H1 (cell line): ENCODE measurements around the gene COL11A2. TPM values are rescaled to one million over a fixed set of nuclear protein-coding genes. Genes with fewer than 3 reads are reported as not detected.

Experiments used
- FOSL1 ChIP-seq: IDR thresholded peaks from 2 replicates; pipeline ENCODE4 v1.6.1; 2011; ENCODE audit warnings: mild to moderate bottlenecking, low read depth, low read length, moderate library complexity; ENCODE audit not compliant: insufficient read depth
- GABPA ChIP-seq: IDR thresholded peaks from 2 replicates; pipeline ENCODE4 v1.6.1; 2011; ENCODE audit warnings: mild to moderate bottlenecking, low read length, moderate library complexity, borderline replicate concordance; ENCODE audit not compliant: insufficient read depth
- KDM4A ChIP-seq: IDR thresholded peaks from one replicate; pipeline ENCODE4 v1.7.1; 2012; ENCODE audit warnings: low read depth, mild to moderate bottlenecking, moderate library complexity, low read length, inconsistent platforms; ENCODE audit not compliant: severe bottlenecking
- NRF1 ChIP-seq: IDR thresholded peaks from 2 replicates; pipeline ENCODE4 v1.6.1; 2011; ENCODE audit warnings: mild to moderate bottlenecking, low read depth, low read length, improper control_type of control experiment
- TAF7 ChIP-seq: optimal IDR thresholded peaks from 2 replicates; pipeline ENCODE3; 2011; ENCODE audit warnings: low read depth, mild to moderate bottlenecking, inconsistent platforms, low read length, moderate library complexity, borderline replicate concordance
- polyA plus RNA-seq, 7 experiments: library from polyadenylated mRNA; depleted of rRNA in 3 of 7; stranded (reverse) in 5 of 7; unstranded in 2 of 7; fragments of >200 nt in 5 of 7; fragments of 200-250 nt in 2 of 7; gene quantifications; 1 replicate in 5 of 7; 2 replicates in 1 of 7; 4 replicates in 1 of 7; pipeline versions ENCODE4 v1.2.1 to v1.2.3, GENCODE V29; 2011 to 2013; ENCODE audit warnings: missing spikeins in 2 of 7, mixed read lengths in 2 of 7
- total RNA-seq: library from RNA; stranded (reverse); fragmentation: NEBNext Ultra II Directional; extraction: Animal tissue kit (Norgen Biotek cat#: 25700); gene quantifications from 2 replicates; pipeline ENCODE4 v1.2.1, GENCODE V29; 2021

COL11A2 gene
- total and polyA plus RNA-seq, 2 of the 8 experiments (the other 6 are each of a cell fraction or from before 2014, with no cell fraction given), result 2.8 to 3.8 TPM

DNA sequence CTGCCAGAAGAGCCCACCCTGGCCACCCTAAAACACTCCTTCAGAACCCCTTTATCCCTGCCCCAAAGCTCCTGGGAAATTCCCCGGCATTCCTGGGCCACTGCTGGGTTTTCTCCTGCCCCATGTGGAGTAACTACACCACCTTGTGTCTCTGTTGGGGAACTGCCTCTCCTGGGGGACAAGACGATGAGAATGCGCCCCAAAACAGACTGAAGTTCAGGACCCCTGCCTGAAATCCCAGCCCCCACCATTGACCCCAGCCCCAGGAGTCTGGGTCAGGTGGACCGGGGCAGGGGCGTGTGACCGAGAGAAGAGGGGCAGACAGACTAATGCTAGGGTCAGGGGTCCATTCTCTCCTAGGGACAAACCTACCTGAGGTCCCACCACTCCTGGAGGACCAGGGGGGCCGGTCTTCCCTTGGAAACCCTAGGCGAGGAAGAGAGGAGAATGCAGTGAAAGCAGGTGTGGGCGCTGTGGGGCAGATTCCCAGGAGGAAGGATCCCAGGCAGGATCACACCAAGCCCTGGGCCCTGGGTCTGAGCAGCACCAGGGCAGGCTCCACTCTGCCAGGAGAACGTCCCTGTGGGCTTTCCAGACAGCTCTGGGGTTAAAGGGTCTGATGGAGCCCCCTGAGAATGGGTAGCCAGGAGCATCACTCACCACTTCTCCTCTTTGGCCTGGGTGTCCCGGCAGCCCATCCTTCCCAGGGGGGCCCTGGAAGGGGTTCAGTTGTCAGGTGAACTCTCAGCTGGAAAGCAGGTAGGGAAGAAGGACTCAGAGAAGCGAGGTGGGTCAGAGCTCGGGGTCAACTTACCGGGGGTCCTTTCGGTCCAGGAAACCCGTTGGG is 19.4 kb downstream of the COL11A2 start (continued):
- no peak for TF ChIP-seq KDM4A
- no peak for TF ChIP-seq NRF1
- TF ChIP-seq TAF7, result no peak
- TF ChIP-seq GABPA, result peak; percentile 54; the same call in 1 of the 2 replicates
- no peak for TF ChIP-seq FOSL1
